ENCODE data around the gene NIPAL1.

The NIPAL1 gene

DNA sequence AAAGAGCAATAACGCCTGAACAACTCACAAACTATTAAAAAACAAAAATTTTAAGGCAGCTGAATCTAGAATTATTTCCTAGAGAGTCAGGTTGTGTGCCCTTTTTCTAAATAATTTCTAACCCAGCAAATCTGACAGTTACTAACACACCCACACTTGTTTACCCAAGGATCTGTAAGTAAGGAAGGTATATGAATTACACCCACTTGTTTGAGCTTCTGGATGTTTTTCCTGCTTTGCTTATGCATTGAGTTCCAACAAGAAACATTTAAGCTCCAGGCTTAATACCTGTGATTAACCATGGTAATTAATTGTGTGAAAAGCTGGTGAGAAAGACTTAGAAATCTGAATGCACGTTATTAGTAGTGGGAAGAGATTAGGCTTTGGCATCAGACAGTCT, 1.5 kb downstream of the NIPAL1 start:
- H3K27ac ChIP-seq = no peak overlapping the region
- H3K79me2 ChIP-seq (ENCODE audit: insufficient read depth, low read depth) = no peaks in the 10 kb centered on the region
- no peaks in the 10 kb centered on the region for H3K36me3 ChIP-seq (ENCODE audit: insufficient read depth)
- H3K27me3 ChIP-seq (ENCODE audit: insufficient read depth, low read depth) = no peaks in the 10 kb centered on the region
- TF ChIP-seq, protein P1, sequence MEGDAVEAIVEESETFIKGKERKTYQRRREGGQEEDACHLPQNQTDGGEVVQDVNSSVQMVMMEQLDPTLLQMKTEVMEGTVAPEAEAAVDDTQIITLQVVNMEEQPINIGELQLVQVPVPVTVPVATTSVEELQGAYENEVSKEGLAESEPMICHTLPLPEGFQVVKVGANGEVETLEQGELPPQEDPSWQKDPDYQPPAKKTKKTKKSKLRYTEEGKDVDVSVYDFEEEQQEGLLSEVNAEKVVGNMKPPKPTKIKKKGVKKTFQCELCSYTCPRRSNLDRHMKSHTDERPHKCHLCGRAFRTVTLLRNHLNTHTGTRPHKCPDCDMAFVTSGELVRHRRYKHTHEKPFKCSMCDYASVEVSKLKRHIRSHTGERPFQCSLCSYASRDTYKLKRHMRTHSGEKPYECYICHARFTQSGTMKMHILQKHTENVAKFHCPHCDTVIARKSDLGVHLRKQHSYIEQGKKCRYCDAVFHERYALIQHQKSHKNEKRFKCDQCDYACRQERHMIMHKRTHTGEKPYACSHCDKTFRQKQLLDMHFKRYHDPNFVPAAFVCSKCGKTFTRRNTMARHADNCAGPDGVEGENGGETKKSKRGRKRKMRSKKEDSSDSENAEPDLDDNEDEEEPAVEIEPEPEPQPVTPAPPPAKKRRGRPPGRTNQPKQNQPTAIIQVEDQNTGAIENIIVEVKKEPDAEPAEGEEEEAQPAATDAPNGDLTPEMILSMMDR (conservative IDR thresholded peaks at IDR 0.05; ENCODE audit: low read depth, low read length) = no peak
- H3K4me2 ChIP-seq = no peak overlapping the region
- H2AFZ ChIP-seq (ENCODE audit: low read depth) = no peak overlapping the region
- H3K4me3 ChIP-seq (IDR thresholded peaks at IDR 0.05; ENCODE audit: insufficient read depth, low read depth, low read length) = no peak overlapping the region
- no peak overlapping the region for H3K9ac ChIP-seq
- H4K20me1 ChIP-seq (ENCODE audit: insufficient read depth) = no peaks in the 10 kb centered on the region
- H3K4me1 ChIP-seq (ENCODE audit: low read depth, poor library complexity, severe bottlenecking) = no peaks in the 10 kb centered on the region

DNA sequence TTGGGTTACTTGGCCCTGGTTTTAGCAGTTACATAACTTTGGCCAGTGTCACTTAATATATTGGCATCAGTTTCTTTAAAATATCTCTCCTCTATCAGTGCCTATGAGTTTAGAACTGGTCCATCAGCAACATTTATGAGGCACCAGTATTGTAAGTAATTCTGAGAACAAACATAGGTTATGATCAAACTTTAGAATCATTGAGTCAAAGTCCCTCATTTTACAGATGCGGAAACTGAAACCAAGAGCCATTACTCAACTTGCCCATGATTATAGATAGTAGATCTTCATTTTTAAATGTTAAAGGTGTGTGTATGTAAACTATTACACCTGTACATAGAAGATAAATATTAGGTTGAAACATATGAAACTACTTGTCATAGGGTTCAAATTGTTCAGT, 4.5 kb downstream of the NIPAL1 start:
- H3K4me1 ChIP-seq (ENCODE audit: low read depth, poor library complexity, severe bottlenecking) = no peaks in the 10 kb centered on the region
- no peak overlapping the region for H2AFZ ChIP-seq (ENCODE audit: low read depth)
- H4K20me1 ChIP-seq (ENCODE audit: insufficient read depth) = no peaks in the 10 kb centered on the region
- H3K9ac ChIP-seq = no peak overlapping the region
- H3K36me3 ChIP-seq (ENCODE audit: insufficient read depth) = no peaks in the 10 kb centered on the region
- no peak overlapping the region for H3K4me2 ChIP-seq
- no peak overlapping the region for H3K27ac ChIP-seq
- H3K4me3 ChIP-seq (IDR thresholded peaks at IDR 0.05; ENCODE audit: insufficient read depth, low read depth, low read length) = no peak overlapping the region
- TF ChIP-seq, protein P1 (conservative IDR thresholded peaks at IDR 0.05; ENCODE audit: low read depth, low read length) = no peak
- no peaks in the 10 kb centered on the region for H3K79me2 ChIP-seq (ENCODE audit: insufficient read depth, low read depth)
- no peaks in the 10 kb centered on the region for H3K27me3 ChIP-seq (ENCODE audit: insufficient read depth, low read depth)

DNA sequence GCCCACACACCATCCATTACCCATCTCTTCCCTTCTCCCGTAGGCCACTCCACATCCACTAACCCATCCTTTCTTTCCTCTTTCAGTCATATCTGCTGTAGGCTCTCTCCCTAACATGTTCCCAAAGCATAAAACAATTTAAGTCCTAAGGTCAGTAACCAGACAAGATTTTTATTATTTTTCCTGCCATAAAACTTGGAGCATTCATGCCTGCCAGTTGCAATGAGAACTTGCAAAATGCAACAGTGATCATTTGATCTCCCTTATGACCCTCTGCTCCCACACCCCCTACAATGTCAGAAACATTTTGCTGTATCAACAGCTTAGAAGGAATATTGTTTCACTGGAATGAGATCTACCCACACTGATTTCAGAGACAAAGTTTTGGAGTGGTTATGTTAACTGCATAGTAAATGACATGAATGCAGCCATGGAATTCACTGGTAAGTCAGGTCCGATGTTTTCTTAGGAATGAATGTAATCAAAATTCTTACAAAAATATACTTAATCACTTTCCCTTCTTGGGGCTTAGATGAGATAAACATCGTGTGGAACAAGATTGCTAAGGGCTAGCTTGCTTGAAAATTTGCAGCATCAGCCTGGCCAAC, 5.7 kb downstream of the NIPAL1 start:
- no peak overlapping the region for H3K4me2 ChIP-seq
- no peaks in the 10 kb centered on the region for H4K20me1 ChIP-seq (ENCODE audit: insufficient read depth)
- TF ChIP-seq, protein P1 (conservative IDR thresholded peaks at IDR 0.05; ENCODE audit: low read depth, low read length) = no peak
- no peak overlapping the region for H2AFZ ChIP-seq (ENCODE audit: low read depth)
- no peaks in the 10 kb centered on the region for H3K4me1 ChIP-seq (ENCODE audit: low read depth, poor library complexity, severe bottlenecking)
- no peak overlapping the region for H3K27ac ChIP-seq
- H3K27me3 ChIP-seq (ENCODE audit: insufficient read depth, low read depth) = no peaks in the 10 kb centered on the region
- H3K9ac ChIP-seq = no peak overlapping the region
- no peaks in the 10 kb centered on the region for H3K36me3 ChIP-seq (ENCODE audit: insufficient read depth)
- H3K79me2 ChIP-seq (ENCODE audit: insufficient read depth, low read depth) = no peaks in the 10 kb centered on the region
- H3K4me3 ChIP-seq (IDR thresholded peaks at IDR 0.05; ENCODE audit: insufficient read depth, low read depth, low read length) = no peak overlapping the region

DNA sequence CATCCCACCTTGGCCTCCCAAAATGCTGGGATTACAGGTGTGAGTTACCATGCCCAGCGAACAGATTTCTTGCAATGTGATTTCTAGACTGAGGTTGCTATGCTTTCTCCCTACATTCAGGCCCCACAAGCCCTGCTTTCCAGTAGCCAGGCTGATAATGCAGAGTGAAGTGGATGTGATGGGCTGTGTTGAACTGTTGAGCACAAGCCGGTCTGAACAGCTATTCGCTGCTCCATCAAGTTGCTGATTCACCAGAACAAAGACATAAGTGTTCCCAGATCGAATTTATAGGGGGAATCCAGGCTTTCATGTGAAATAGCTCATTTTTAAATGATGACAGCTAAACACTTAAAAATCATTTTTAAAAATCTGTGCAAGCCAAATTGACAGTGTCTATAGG, 8.0 kb downstream of the NIPAL1 start:
- no peak overlapping the region for H3K4me2 ChIP-seq
- H2AFZ ChIP-seq (ENCODE audit: low read depth) = no peak overlapping the region
- no peak overlapping the region for H3K27ac ChIP-seq
- H3K4me1 ChIP-seq (ENCODE audit: low read depth, poor library complexity, severe bottlenecking) = peaks cover 11% of the 10 kb centered on the region
- H3K4me3 ChIP-seq (IDR thresholded peaks at IDR 0.05; ENCODE audit: insufficient read depth, low read depth, low read length) = no peak overlapping the region
- TF ChIP-seq, protein P1 (conservative IDR thresholded peaks at IDR 0.05; ENCODE audit: low read depth, low read length) = no peak
- H3K79me2 ChIP-seq (ENCODE audit: insufficient read depth, low read depth) = no peaks in the 10 kb centered on the region
- no peaks in the 10 kb centered on the region for H3K27me3 ChIP-seq (ENCODE audit: insufficient read depth, low read depth)
- no peaks in the 10 kb centered on the region for H3K36me3 ChIP-seq (ENCODE audit: insufficient read depth)
- no peak overlapping the region for H3K9ac ChIP-seq
- no peaks in the 10 kb centered on the region for H4K20me1 ChIP-seq (ENCODE audit: insufficient read depth)
